ENCODE results near the gene TMEM252.

Gene TMEM252

DNA sequence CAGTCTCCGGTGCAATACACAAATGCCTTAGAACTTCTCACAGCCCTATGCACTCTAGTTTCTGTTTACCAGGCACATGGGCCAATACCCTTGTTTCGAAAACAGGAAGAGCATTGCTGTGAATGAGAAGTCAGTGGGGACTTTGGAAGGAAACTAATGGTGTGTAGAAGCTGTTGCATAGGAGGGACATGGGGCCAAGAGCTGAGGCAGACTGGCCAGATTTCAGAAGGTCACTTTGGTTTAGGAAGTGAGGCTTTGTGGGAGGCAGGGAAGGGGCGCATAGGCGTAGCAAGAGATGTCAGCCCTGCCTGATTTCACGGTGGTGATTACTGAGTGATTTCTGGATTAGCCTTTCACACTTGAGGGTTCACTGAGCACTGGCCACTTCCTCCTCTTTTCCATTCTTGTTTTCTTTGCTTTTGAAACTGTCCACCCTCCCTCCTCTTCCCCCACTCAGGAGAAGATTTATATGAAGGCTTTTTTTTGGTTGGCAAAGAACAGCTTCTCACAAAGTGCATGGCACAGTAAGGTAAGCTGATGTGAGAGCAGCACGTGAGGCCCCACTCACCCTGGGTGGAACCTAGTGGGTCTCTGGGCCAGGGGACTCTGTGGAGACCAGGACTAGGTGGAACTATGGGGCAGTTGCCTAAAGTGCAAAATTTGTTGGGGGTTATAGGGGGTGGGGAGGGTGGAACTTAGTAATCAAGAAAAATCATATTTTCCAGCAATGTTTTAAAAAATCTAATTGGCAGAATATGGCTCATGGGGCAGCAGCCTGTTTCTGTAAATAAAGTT is 6.1 kb upstream of the TMEM252 start:
- no peak overlapping the region for H2BK15ac ChIP-seq (replicated peaks; ENCODE audit: low read depth)
- no peak for DNase-seq
- no peaks in the 10 kb centered on the region for H3K4me1 ChIP-seq (ENCODE audit: control insufficient read depth, low read depth, low read length)
- no peaks in the 10 kb centered on the region for H3K36me3 ChIP-seq (ENCODE audit: control insufficient read depth, insufficient read depth, low read length)
- H4K5ac ChIP-seq (ENCODE audit: low read length): no peak overlapping the region
- H3K56ac ChIP-seq (ENCODE audit: low read length): no peak overlapping the region
- no peak overlapping the region for H2AK5ac ChIP-seq (ENCODE audit: low read length)
- no peak overlapping the region for H3K4me3 ChIP-seq (ENCODE audit: low read length)
- H3K27ac ChIP-seq (ENCODE audit: low read depth, low read length): no peak overlapping the region
- no peaks in the 10 kb centered on the region for H3K79me1 ChIP-seq (ENCODE audit: low read length)
- WGBS (ENCODE audit: extremely low coverage, insufficient coverage, low lambda C conversion rate): no CpG with 5 or more reads among the region's 6 CpGs
- H2BK120ac ChIP-seq (ENCODE audit: low read depth, low read length): no peak overlapping the region
- no peak overlapping the region for H3K4ac ChIP-seq (ENCODE audit: low read depth, low read length)
- no peak overlapping the region for H3K4me2 ChIP-seq (ENCODE audit: low read length)
- H2BK5ac ChIP-seq (ENCODE audit: low read length): no peak overlapping the region
- H3K9ac ChIP-seq (ENCODE audit: low read length): no peak overlapping the region
- H4K8ac ChIP-seq (ENCODE audit: low read depth, low read length): no peak overlapping the region
- H3K18ac ChIP-seq (ENCODE audit: low read length): no peak overlapping the region
- no peaks in the 10 kb centered on the region for H3K79me2 ChIP-seq (ENCODE audit: control insufficient read depth, insufficient read depth, low read length)
- no peak overlapping the region for H3K23ac ChIP-seq (ENCODE audit: low read length)
- H3K27me3 ChIP-seq (ENCODE audit: insufficient read depth, low read length, poor library complexity): no peaks in the 10 kb centered on the region

DNA sequence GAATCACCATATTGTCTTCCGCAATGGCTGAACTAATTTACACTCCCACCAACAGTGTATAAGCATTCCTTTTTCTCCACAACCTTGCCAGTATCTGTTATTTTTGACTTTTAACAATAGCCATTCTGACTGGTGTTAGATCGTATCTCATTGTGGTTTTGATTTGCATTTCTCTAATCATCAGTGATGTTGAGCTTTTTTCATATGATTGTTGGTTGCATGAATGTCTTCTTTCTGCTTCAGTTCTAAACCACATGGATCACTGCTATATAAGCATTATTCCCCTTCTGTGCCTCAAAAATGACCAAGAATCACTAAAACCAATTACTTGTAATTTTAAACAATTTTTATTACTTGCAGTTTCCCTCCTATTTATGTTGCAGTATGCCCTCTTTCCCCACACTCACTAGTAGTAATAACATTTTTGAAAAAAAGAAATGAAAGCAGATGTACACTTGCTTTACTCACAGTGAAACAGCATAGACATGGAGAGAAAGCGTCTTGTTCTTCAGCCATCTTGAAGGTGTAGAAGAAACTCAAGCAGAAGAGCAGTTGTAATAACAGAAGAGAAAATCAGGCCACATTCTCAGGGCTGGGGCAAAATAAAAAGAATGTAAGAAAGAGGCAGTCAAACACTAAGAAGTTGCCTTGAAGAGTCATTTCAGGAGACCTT is 4.5 kb upstream of the TMEM252 start:
- no peaks in the 10 kb centered on the region for H3K79me2 ChIP-seq (ENCODE audit: control insufficient read depth, insufficient read depth, low read length)
- H2BK15ac ChIP-seq (replicated peaks; ENCODE audit: low read depth): no peak overlapping the region
- H3K18ac ChIP-seq (ENCODE audit: low read length): no peak overlapping the region
- H2AK5ac ChIP-seq (ENCODE audit: low read length): no peak overlapping the region
- H3K56ac ChIP-seq (ENCODE audit: low read length): no peak overlapping the region
- DNase-seq: no peak
- H3K27me3 ChIP-seq (ENCODE audit: insufficient read depth, low read length, poor library complexity): no peaks in the 10 kb centered on the region
- no peak overlapping the region for H2BK5ac ChIP-seq (ENCODE audit: low read length)
- H3K4me3 ChIP-seq (ENCODE audit: low read length): no peak overlapping the region
- no peak overlapping the region for H3K23ac ChIP-seq (ENCODE audit: low read length)
- no peak overlapping the region for H3K9ac ChIP-seq (ENCODE audit: low read length)
- H3K4ac ChIP-seq (ENCODE audit: low read depth, low read length): no peak overlapping the region
- H4K8ac ChIP-seq (ENCODE audit: low read depth, low read length): no peak overlapping the region
- H3K27ac ChIP-seq (ENCODE audit: low read depth, low read length): no peak overlapping the region
- H3K36me3 ChIP-seq (ENCODE audit: control insufficient read depth, insufficient read depth, low read length): no peaks in the 10 kb centered on the region
- H3K4me1 ChIP-seq (ENCODE audit: control insufficient read depth, low read depth, low read length): no peaks in the 10 kb centered on the region
- no peak overlapping the region for H3K4me2 ChIP-seq (ENCODE audit: low read length)
- H3K79me1 ChIP-seq (ENCODE audit: low read length): no peaks in the 10 kb centered on the region
- WGBS (ENCODE audit: extremely low coverage, insufficient coverage, low lambda C conversion rate): no CpG with 5 or more reads among the region's 3 CpGs
- H4K5ac ChIP-seq (ENCODE audit: low read length): no peak overlapping the region
- no peak overlapping the region for H2BK120ac ChIP-seq (ENCODE audit: low read depth, low read length)

DNA sequence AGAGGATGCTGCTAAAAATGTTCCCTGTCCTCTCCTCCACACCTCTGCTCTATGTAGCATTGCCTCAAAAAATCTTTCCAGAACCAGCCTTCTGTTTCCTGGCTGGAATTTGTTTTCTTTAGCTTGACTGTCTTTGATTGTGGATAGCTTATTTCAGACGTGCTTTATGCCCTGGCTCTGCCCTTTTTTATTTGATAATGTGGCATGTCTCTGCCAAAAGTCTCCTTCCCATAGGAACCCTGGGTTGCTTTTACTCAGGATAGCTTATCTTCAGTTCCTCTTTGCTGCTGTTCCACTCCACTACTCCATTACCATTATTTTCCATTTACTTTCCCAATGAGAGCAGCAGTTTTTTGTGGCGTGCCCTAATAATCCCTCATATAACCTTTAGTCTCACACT is 885 bp upstream of the TMEM252 start:
- H3K27ac ChIP-seq (ENCODE audit: low read depth, low read length): no peak overlapping the region
- no peak overlapping the region for H3K18ac ChIP-seq (ENCODE audit: low read length)
- no peaks in the 10 kb centered on the region for H3K36me3 ChIP-seq (ENCODE audit: control insufficient read depth, insufficient read depth, low read length)
- H4K5ac ChIP-seq (ENCODE audit: low read length): no peak overlapping the region
- H3K23ac ChIP-seq (ENCODE audit: low read length): no peak overlapping the region
- DNase-seq: no peak
- H4K8ac ChIP-seq (ENCODE audit: low read depth, low read length): no peak overlapping the region
- no peaks in the 10 kb centered on the region for H3K79me2 ChIP-seq (ENCODE audit: control insufficient read depth, insufficient read depth, low read length)
- H2BK120ac ChIP-seq (ENCODE audit: low read depth, low read length): no peak overlapping the region
- WGBS (ENCODE audit: extremely low coverage, insufficient coverage, low lambda C conversion rate): no CpG with 5 or more reads among the region's 2 CpGs
- no peak overlapping the region for H3K56ac ChIP-seq (ENCODE audit: low read length)
- H2BK5ac ChIP-seq (ENCODE audit: low read length): no peak overlapping the region
- H3K4me3 ChIP-seq (ENCODE audit: low read length): no peak overlapping the region
- no peak overlapping the region for H2BK15ac ChIP-seq (replicated peaks; ENCODE audit: low read depth)
- H3K27me3 ChIP-seq (ENCODE audit: insufficient read depth, low read length, poor library complexity): no peaks in the 10 kb centered on the region
- H3K9ac ChIP-seq (ENCODE audit: low read length): no peak overlapping the region
- H3K4ac ChIP-seq (ENCODE audit: low read depth, low read length): no peak overlapping the region
- no peaks in the 10 kb centered on the region for H3K4me1 ChIP-seq (ENCODE audit: control insufficient read depth, low read depth, low read length)
- no peak overlapping the region for H2AK5ac ChIP-seq (ENCODE audit: low read length)
- no peak overlapping the region for H3K4me2 ChIP-seq (ENCODE audit: low read length)
- H3K79me1 ChIP-seq (ENCODE audit: low read length): no peaks in the 10 kb centered on the region

DNA sequence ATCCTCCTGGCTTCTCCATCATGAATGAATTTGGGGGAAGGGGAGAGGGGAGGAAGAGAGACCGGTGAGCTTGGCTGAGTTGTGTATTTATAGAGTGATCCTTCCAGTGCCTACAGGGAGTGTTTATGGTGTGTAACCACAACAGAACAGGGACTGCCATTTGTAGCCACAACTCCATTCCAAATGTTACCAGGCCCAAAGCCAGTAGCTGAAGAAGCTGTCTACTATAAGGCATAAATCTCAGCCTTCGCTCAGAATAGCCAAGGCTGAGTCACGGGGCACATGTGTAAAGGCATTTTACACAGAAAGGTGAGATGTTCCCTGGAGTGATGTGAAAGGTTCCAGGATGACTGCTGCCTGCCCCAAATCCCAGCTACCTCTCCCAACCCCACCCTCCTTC is 2.5 kb downstream of the TMEM252 start:
- Histone ChIP-seq H3K79me1 (ENCODE audit: low read length) (no peaks in the 10 kb centered on the region), H3K4me3 (ENCODE audit: low read length) (no peak overlapping the region), H3K4me1 (ENCODE audit: control insufficient read depth, low read depth, low read length) (no peaks in the 10 kb centered on the region), H4K5ac (ENCODE audit: low read length) (no peak overlapping the region), H3K27me3 (ENCODE audit: insufficient read depth, low read length, poor library complexity) (no peaks in the 10 kb centered on the region), H3K36me3 (ENCODE audit: control insufficient read depth, insufficient read depth, low read length) (no peaks in the 10 kb centered on the region), H3K9ac (ENCODE audit: low read length) (no peak overlapping the region), H4K8ac (ENCODE audit: low read depth, low read length) (no peak overlapping the region), H2BK15ac (replicated peaks; ENCODE audit: low read depth) (no peak overlapping the region), H3K79me2 (ENCODE audit: control insufficient read depth, insufficient read depth, low read length) (no peaks in the 10 kb centered on the region), H3K4ac (ENCODE audit: low read depth, low read length) (no peak overlapping the region), H2BK120ac (ENCODE audit: low read depth, low read length) (no peak overlapping the region), H2AK5ac (ENCODE audit: low read length) (no peak overlapping the region), H3K4me2 (ENCODE audit: low read length) (no peak overlapping the region), H3K56ac (ENCODE audit: low read length) (no peak overlapping the region), H3K27ac (ENCODE audit: low read depth, low read length) (no peak overlapping the region), H3K23ac (ENCODE audit: low read length) (no peak overlapping the region), H3K18ac (ENCODE audit: low read length) (no peak overlapping the region), H2BK5ac (ENCODE audit: low read length) (no peak overlapping the region)
- no CpG with 5 or more reads among the region's 3 CpGs for WGBS (ENCODE audit: extremely low coverage, insufficient coverage, low lambda C conversion rate)
- no peak for DNase-seq

DNA sequence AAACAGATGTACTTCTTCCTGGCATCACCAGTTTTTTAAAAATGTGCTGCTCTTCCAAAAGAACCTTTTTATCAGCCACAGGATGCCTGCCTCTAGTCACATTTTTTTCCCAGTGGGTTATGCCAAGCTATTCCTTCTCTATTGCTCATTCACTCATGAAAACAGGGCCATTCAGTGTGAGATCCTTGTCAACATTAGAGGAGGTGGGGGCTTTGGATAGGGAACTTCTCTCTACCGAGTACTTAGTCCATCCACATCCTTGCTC is 3.1 kb downstream of the TMEM252 start:
- WGBS (ENCODE audit: extremely low coverage, insufficient coverage, low lambda C conversion rate): no CpG with 5 or more reads among the region's 1 CpG
- Histone ChIP-seq H2BK15ac (replicated peaks; ENCODE audit: low read depth) (no peak overlapping the region), H2BK5ac (ENCODE audit: low read length) (no peak overlapping the region), H3K4me2 (ENCODE audit: low read length) (no peak overlapping the region), H3K4ac (ENCODE audit: low read depth, low read length) (no peak overlapping the region), H3K23ac (ENCODE audit: low read length) (no peak overlapping the region), H4K8ac (ENCODE audit: low read depth, low read length) (no peak overlapping the region), H3K36me3 (ENCODE audit: control insufficient read depth, insufficient read depth, low read length) (no peaks in the 10 kb centered on the region), H3K4me3 (ENCODE audit: low read length) (no peak overlapping the region), H3K79me1 (ENCODE audit: low read length) (no peaks in the 10 kb centered on the region), H3K4me1 (ENCODE audit: control insufficient read depth, low read depth, low read length) (no peaks in the 10 kb centered on the region), H2BK120ac (ENCODE audit: low read depth, low read length) (no peak overlapping the region), H2AK5ac (ENCODE audit: low read length) (no peak overlapping the region), H3K56ac (ENCODE audit: low read length) (no peak overlapping the region), H3K9ac (ENCODE audit: low read length) (no peak overlapping the region), H3K18ac (ENCODE audit: low read length) (no peak overlapping the region), H3K27ac (ENCODE audit: low read depth, low read length) (no peak overlapping the region), H3K79me2 (ENCODE audit: control insufficient read depth, insufficient read depth, low read length) (no peaks in the 10 kb centered on the region), H4K5ac (ENCODE audit: low read length) (no peak overlapping the region), H3K27me3 (ENCODE audit: insufficient read depth, low read length, poor library complexity) (no peaks in the 10 kb centered on the region)
- no peak for DNase-seq

All from mesendoderm (in vitro differentiated cells).